ENCODE results near the gene LRRC4B. TPM values are rescaled to one million over a fixed set of nuclear protein-coding genes. Genes with fewer than 3 reads are reported as not detected.

The LRRC4B gene
- total and polyA plus RNA-seq, 9 donors = 0.12 to 7.9 (median 2.5) TPM

DNA sequence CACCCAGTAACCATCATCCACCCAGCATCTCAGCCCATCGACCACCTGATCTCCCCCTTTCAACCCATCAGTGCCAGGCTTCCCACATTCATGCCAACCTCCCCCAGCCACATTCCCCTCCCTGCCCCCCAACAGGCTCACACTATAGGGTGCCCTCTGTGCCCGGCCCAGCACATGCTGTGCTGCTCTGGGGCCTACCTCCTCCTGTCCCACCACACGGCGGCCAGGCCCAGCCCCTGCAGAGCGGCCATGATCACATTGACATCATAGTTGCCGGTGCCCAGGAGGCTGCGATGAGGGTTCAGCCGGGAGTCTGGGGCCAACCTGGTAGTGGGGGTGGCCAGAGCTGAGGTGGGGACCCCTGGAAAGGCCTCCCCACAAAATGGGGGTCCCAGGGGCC lies 60.9 kb downstream of the LRRC4B start:
- no peak for DNase-seq
- Histone ChIP-seq H3K27me3 (no peaks in the 10 kb centered on the region), H3K36me3 (no peaks in the 10 kb centered on the region), H3K9me3 (no peaks in the 10 kb centered on the region), H3K4me3 (no peak overlapping the region), H3K4me1 (ENCODE audit: insufficient read depth) (peaks cover 6% of the 10 kb centered on the region), H3K27ac (no peak overlapping the region)
- intact Hi-C loops (cut with DNase I) = no loop called here
- WGBS, 3 donors = 89 to 92% (median 91%) methylated on average over 8 of the region's 8 CpGs
- no peak for TF ChIP-seq POLR2A (IDR thresholded peaks at IDR 0.05)
- TF ChIP-seq, protein P1, sequence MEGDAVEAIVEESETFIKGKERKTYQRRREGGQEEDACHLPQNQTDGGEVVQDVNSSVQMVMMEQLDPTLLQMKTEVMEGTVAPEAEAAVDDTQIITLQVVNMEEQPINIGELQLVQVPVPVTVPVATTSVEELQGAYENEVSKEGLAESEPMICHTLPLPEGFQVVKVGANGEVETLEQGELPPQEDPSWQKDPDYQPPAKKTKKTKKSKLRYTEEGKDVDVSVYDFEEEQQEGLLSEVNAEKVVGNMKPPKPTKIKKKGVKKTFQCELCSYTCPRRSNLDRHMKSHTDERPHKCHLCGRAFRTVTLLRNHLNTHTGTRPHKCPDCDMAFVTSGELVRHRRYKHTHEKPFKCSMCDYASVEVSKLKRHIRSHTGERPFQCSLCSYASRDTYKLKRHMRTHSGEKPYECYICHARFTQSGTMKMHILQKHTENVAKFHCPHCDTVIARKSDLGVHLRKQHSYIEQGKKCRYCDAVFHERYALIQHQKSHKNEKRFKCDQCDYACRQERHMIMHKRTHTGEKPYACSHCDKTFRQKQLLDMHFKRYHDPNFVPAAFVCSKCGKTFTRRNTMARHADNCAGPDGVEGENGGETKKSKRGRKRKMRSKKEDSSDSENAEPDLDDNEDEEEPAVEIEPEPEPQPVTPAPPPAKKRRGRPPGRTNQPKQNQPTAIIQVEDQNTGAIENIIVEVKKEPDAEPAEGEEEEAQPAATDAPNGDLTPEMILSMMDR (IDR thresholded peaks at IDR 0.05) = no peak
- TF ChIP-seq EP300 (IDR thresholded peaks at IDR 0.05) = no peak

DNA sequence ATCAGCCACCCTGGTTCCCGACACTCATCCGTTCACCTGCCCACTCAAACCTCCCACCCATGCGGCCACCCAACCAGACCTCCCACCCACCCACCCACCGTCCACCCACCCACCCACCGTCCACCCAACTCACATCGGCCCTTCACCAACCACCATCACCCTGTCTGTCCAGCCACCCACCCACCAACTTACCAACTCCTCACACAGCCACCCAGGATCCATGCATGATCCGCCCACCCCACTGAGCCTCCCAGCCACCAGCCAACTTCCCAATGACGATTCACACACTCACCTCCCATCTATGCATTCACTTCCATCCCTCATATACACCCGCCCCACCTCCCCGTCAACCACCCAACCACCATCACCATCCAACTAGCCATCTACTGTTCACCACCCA lies 61.5 kb downstream of the LRRC4B start:
- TF ChIP-seq POLR2A (IDR thresholded peaks at IDR 0.05) (no peak), EP300 (IDR thresholded peaks at IDR 0.05) (no peak)
- TF ChIP-seq, protein P1 (IDR thresholded peaks at IDR 0.05) = no peak
- Histone ChIP-seq H3K27ac (no peak overlapping the region), H3K4me3 (no peak overlapping the region), H3K27me3 (no peaks in the 10 kb centered on the region), H3K4me1 (ENCODE audit: insufficient read depth) (peaks cover 6% of the 10 kb centered on the region), H3K9me3 (no peaks in the 10 kb centered on the region), H3K36me3 (no peaks in the 10 kb centered on the region)
- DNase-seq = no peak
- WGBS, 3 donors = 89 to 94% (median 92%) methylated on average over 10 of the region's 10 CpGs
- intact Hi-C loops (cut with DNase I) = no loop called here

DNA sequence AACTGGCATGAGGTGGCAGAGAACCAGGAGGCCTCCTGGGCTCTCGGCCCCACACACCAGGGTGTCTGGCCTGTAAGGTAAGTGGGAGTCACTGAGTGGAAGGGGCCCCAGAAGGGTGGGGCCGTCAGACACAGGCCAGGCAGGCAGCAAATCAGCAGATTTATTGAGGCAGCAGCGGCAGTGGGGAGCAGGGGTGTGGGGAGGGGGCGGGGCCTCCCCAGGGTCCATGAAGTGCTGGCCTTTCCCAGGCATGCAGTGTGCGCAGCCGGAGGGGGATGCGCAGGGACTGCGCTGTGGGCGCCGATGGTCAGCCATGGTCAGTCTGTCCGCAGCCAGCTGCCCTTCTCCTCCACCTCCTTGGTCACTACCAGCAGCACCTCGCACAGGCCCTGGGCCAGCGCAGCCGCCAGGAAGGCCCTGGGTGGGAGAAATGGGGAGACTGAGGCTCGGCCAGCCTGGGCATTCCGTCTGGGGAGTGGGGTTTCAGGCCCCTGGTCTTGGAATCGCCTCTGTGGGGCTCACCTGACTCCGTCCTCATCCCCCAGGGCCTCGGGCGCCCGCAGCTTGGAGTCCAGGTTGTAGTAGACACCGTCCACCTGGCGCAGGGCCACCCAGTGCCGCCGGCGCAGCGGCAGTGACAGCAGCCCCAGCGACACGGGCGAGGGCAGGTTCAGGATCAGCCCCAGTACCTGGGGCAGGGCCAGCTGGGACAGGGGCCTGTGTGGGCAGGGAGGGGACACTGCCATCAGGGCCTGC lies 62.2 kb downstream of the LRRC4B start:
- H3K9me3 ChIP-seq = no peaks in the 10 kb centered on the region
- 87 to 91% (median 88%) methylated on average over 30 of the region's 30 CpGs for whole genome bisulfite sequencing, 3 donors
- peak in 1 of 5 donors; percentile 40 for DNase-seq
- no peaks in the 10 kb centered on the region for H3K36me3 ChIP-seq
- intact Hi-C loops (cut with DNase I) = no loop called here
- peaks cover 6% of the 10 kb centered on the region for H3K4me1 ChIP-seq (ENCODE audit: insufficient read depth)
- H3K27ac ChIP-seq = no peak overlapping the region
- no peak overlapping the region for H3K4me3 ChIP-seq
- H3K27me3 ChIP-seq = no peaks in the 10 kb centered on the region
- TF ChIP-seq, protein P1 (IDR thresholded peaks at IDR 0.05) = no peak
- no peak for TF ChIP-seq EP300 (IDR thresholded peaks at IDR 0.05)
- TF ChIP-seq POLR2A (IDR thresholded peaks at IDR 0.05) = no peak

DNA sequence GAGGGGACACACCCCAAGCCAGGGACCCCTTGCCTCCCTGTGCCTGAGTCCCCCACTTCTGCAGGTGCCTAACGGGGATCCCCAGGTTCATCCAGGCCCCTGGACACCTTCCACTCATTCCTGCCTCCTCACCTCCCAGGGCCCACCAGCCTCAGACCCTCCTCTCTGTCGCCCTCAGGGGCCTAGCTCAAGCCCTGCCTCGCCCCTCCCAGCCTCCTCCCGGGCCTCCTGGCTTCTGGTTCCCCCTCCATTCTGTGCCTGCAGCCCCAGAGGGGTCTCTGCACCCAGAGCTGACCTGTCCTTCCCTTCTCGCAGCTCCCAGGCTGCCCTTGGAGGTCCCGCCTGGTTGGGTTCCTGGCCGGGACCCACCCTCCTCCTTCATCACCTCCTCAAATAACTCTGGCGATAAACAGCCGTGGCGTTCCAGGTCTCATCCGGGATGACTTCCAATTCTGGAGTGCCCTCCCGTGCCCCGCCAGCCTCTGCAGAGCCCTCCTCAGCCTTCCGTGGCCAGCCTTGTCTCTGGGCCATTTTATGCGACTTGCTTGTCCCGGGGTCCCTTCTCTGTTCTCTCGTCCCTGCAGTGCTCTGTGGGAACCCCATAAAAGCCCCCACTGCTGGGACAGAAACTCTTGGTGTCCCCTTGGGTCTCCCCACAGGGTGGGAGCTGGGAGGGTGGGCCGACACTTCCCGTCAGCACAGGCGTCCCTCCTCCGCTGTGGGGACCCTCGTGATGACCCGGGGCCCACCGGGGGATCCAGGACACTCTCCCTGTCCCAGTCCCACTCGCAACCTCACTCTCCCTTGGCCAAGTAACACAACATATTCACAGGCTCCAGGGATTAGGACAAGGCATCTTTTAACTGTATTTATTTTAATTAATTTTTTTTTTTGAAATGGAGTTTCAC lies 66.4 kb downstream of the LRRC4B start:
- Histone ChIP-seq H3K4me1 (ENCODE audit: insufficient read depth) (no peaks in the 10 kb centered on the region), H3K9me3 (no peaks in the 10 kb centered on the region), H3K27me3 (no peaks in the 10 kb centered on the region), H3K27ac (no peak overlapping the region), H3K36me3 (no peaks in the 10 kb centered on the region), H3K4me3 (no peak overlapping the region)
- TF ChIP-seq, protein P1 (IDR thresholded peaks at IDR 0.05) = no peak
- TF ChIP-seq POLR2A (IDR thresholded peaks at IDR 0.05) (no peak), EP300 (IDR thresholded peaks at IDR 0.05) (no peak)
- DNase-seq = no peak
- intact Hi-C loops (cut with DNase I) = no loop called here
- WGBS, 3 donors = 56 to 64% (median 58%) methylated on average over 23 to 25 of the region's 25 CpGs
